Measurements from ENCODE around the gene UFC1.

Gene UFC1

DNA sequence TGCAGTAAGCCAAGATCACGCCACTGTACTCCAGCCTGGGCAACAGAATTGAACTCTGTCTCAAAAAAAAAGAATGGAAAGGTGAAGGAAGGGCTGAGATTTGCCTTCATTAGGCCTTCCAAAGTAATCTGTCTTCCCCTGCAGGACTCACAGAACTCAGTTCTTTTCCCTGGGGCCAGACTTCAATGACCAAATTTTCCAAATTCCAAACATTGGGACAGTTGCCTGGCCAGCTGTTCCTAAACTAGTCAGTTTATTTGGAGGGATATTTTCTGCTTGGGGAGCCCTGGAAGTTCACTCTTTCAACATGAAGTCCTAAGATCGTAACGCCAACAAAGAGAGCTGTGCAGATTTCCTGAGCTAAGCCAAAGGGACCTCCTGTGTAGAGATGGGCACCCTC lies 15.9 kb upstream of the UFC1 start:
- DNase-seq, result no peak

DNA sequence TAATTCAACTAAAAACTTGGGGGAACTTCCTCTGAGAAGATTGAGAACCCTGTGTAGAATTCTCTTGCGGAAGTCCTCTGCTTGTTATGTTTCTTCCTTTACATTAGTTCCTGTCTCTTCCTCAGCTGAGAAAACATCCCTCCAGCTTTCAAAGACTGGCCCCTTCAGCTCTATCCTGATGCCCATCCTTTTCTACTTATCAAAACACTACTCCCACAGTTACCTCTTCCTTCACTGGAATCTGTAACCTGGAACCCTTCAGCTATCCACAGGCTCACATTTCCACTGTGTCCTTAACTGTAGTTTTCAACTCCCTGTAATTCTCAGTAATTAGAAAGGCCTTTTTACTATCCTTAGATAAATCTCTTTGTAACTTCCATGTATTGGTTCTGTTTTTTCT lies 15.3 kb upstream of the UFC1 start:
- DNase-seq, result no peak

DNA sequence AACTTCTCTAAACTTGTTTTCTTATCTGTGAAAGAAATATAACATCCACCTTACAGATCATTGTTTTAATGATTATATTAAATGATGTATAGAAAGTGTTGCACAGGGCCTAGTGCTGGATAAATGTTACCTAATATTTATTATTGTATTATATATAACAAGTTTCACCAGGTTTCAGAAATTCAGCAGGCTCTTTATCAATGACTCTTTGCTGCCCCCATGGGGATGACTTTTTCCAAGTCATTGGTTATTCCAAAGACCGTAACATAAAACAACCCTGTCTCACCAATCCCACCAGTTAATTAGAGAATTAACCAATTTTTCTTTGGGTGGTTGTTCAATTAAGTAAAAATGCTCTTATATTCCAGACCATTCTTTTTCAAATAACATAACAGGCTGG lies 14.0 kb upstream of the UFC1 start:
- peak; percentile 76 for DNase-seq

DNA sequence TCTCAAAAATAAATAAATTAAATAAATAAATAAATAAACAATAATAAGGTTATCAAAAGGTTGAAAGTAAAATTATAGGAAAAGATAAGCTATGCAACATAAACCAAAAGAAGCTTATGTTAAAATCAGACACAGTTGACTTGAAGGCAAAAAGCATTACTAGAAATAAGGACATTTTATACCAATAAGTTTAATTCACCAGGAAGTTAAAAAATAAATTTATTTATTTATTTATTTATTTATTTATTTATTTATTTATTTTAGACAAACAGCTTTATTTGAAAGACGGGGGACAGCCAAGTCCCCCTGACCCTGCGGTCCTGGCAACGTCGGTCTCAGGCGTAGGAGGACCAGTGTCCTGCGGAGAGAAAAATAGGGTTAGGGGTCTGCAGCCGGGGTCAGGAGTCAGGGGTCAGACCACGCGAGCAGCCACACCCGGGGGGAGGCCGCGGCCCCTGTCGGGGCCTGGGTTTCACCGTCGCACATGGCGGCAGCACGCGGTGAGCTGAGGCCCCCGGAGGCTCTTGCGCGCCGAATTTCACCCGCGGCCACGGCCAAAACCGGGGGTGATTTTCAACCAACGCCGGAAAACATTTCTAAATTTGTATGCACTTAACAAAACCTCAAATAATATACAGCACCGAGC lies 12.9 kb upstream of the UFC1 start:
- DNase-seq, result no peak

DNA sequence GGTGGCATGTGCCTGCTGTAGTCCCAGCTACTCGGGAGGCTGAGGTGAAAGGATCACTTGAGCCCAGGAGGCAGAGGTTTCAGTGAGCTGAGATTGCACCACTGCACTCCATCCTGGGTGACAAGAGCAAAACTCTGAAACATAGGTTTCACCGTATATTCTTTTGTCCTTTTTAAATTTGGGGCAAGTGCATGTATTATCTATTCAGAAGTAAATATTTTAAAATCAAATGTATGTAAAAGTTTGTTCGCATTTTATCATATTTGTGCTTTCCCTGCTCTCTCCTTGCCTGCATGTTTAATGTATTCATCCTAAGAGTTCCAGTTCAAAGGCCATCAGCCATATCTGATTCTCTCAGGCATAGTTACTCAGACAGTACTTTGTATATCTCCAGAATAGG lies 7.9 kb upstream of the UFC1 start:
- no peak for DNase-seq

DNA sequence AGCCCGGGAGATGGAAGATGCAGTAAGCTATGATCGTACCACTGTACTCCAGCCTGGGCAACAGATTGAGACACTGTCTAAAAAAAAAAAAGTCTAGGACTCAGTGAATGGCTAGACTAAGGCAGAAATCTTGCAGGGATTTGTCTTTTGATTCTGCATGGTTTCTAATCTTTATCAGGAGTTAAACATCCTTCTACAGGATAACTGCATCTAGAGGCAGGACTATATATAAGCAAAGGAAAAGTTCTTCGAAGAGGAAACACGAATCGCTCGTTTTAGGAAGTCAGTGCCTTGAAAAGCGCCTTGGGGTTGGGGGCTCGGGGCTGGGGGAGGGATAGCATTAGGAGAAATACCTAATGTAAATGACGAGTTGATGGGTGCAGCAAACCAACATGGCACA lies 602 bp upstream of the UFC1 start:
- no peak for DNase-seq

DNA sequence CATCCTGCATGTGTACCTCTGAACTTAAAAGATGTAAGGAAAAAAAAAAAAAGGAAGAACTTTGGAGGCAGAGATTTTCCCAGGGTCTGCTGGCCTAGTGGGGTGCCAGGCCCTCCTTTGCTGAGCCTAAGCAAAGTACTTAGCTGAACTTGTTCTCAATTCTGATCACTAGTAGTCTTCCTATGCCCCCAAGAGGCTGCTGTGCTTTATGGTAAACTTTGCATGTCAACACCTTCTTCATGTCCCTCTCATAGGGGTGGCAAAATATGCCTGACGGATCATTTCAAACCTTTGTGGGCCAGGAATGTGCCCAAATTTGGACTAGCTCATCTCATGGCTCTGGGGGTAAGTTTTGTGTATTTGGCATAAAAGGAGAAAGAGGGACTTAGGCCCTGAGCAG lies 4.1 kb downstream of the UFC1 start:
- DNase-seq, result no peak

DNA sequence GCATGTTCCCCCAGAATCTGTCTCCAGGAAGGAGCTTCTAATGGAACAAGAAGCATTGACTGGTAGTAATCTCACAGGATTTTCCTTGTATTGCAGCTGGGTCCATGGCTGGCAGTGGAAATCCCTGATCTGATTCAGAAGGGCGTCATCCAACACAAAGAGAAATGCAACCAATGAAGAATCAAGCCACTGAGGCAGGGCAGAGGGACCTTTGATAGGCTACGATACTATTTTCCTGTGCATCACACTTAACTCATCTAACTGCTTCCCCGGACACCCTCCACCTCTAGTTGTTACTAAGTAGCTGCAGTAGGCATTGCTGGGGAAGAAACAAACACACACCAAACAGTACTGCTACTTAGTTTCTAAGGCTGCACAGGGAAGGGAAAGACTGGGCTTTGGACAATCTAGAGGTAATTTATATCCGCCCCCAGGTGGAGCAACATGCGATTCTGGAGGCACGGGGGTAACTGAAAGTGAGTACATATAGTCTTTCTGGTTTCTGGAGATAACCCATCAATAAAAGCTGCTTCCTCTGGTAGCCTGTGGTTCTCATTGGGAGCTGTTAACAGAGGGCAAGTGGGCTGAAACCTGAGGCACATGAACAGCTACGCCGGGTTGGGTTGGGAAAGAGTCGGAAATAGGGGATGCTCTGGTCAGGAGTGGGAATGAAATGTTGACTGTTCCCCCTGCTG lies 4.7 kb downstream of the UFC1 start:
- peak; percentile 73 for DNase-seq

DNA sequence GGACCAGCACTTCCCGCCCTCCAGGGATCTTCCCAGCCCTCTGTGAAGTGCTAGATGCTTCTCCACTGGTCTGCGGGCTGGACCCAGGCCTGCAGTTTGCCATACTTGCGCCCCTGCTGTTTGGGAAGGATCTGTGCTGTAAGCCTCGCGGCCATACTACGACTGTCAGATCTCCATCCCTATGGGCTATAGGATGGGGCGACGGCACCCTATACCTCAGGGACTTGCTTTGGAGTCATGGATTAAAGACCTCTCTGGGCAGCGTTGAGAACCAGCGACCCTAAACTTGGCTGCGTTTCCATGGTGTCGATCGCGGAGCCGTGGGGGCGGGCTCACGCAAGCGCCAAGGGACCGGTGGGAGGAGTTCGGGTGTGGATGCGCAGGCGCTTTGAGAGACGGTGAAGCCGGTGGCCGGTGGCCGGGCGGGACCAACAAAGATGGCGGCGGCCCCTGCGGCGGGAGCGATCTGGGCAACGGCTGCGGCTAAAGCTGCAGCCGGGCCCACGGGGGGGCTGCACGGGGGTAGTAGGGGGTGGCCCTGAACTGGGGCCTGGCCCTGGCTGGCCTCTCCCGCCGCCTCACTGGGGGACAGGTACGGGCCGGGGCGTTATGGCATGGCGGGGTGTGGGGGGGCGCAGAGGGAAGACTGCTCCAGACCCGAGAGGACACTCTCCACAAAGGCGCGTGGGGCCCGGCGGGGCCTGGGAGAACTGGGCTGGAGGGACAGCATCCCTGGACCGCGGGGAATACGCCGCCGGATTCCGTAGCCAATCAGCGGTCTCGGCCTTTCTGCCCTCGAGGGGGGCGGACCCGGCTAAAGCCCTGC lies 5.5 kb downstream of the UFC1 start, which contains the start of gene USP21:
TSS of gene USP21 (plus strand) at position 414 of the 826 bp plus-strand sequence. CDS start 1,141 bp downstream, outside the sequence.
- DNase-seq, result peak; percentile 93

DNA sequence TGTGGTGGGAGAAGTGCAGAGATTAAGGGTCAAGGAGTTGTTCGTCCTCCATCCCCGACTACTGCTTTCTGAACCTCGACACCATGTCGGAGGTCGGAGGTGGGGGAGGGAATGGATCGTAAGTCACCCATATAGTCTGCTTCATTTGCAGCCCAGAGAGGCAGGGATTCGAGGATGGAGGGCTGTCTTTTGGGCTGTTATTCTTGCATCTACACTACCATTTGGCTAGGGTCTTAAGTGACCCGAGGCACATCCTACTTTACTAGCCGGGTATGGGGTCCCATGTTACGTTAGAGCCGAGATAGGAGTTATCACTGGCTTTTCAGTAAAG lies 6.1 kb downstream of the UFC1 start:
- no peak for DNase-seq

DNA sequence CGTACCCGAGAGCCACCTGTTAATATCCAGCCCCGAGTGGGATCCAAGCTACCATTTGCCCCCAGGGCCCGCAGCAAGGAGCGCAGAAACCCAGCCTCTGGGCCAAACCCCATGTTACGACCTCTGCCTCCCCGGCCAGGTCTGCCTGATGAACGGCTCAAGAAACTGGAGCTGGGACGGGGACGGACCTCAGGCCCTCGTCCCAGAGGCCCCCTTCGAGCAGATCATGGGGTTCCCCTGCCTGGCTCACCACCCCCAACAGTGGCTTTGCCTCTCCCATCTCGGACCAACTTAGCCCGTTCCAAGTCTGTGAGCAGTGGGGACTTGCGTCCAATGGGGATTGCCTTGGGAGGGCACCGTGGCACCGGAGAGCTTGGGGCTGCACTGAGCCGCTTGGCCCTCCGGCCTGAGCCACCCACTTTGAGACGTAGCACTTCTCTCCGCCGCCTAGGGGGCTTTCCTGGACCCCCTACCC lies 6.9 kb downstream of the UFC1 start:
- DNase-seq, result no peak

DNA sequence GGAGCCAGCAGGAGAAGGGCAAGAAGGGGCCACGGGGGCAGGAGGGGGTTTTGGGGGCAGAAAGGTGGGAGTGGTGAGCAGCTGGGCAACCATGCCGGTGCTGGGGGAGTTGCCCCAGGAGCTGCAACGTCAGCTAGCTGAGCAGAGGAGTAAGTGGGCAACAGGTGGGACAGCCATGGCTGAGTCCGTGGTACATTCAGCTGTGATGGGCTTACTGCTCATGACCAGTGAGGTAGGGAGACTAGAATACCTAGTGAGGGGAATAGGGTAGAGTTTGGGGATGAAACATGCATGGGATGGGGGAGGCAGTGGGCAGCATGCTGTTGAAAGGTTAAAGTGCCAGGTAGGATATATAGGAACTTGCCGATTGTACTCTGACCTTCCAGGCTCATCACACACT lies 7.9 kb downstream of the UFC1 start:
- no peak for DNase-seq

DNA sequence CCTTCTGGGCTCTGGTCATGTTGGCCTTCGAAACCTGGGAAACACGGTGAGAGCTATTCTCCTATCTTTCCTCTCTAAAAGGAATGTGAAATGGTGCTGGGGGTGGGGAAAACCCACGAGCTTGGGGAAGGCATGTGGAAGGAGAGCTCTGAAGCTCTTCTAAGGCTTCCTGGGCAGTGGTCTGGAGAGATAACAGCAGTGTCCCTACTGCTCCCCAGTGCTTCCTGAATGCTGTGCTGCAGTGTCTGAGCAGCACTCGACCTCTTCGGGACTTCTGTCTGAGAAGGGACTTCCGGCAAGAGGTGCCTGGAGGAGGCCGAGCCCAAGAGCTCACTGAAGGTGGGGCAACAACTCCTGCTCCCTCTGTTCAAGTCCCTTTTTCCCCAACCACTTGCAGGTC lies 8.3 kb downstream of the UFC1 start:
- DNase-seq, result no peak

DNA sequence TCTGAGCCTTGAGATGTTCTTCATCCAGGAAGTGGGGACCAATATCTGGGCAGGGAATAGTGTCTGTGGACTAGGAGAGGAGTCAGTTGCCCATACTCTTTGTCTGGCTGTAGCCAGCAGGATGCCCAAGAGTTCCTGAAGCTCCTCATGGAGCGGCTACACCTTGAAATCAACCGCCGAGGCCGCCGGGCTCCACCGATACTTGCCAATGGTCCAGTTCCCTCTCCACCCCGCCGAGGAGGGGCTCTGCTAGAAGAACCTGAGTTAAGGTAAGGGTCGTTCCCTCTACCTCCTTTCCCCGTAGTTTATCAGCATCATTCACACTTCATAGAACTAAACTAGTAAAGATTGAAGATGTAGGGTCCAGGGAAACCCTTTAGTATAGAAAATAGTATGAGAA lies 9.0 kb downstream of the UFC1 start:
- no peak for DNase-seq

DNA sequence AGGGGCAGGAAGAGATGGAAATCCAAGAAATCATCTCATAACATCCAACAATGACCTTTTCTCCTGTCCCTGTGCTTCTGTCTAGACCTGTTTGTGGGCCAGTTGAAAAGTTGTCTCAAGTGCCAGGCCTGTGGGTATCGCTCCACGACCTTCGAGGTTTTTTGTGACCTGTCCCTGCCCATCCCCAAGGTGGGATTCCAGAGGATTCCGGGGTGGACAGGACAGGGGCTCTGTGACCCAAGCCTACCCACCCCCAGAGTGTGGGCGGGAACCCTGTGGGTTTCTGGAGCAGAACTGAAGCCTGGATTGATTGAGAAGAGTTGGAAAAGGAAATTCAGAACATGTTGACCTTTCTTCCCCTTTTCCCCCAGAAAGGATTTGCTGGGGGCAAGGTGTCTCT lies 10.0 kb downstream of the UFC1 start:
- no peak for DNase-seq

DNA sequence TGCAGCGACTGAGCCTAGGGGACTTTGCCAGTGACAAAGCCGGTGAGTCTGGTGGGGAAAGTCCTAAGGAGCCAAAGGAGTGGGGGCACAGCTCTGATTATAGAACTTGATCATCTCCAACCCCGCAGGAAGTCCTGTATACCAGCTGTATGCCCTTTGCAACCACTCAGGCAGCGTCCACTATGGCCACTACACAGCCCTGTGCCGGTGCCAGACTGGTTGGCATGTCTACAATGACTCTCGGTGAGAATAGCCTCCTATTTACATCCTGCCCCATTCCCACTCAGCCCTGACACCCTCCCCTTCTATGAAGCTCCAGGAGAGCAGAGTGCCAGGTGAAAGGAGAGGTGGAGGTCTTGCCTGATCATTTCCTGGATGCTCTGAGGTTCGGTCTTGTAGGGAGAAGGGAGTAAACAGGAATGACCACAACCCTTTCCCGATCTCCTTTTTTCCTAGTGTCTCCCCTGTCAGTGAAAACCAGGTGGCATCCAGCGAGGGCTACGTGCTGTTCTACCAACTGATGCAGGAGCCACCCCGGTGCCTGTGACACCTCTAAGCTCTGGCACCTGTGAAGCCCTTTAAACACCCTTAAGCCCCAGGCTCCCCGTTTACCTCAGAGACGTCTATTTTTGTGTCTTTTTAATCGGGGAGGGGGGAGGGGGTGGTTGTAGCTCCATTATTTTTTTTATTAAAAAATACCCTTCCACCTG lies 11.3 kb downstream of the UFC1 start:
- DNase-seq, result no peak

DNA sequence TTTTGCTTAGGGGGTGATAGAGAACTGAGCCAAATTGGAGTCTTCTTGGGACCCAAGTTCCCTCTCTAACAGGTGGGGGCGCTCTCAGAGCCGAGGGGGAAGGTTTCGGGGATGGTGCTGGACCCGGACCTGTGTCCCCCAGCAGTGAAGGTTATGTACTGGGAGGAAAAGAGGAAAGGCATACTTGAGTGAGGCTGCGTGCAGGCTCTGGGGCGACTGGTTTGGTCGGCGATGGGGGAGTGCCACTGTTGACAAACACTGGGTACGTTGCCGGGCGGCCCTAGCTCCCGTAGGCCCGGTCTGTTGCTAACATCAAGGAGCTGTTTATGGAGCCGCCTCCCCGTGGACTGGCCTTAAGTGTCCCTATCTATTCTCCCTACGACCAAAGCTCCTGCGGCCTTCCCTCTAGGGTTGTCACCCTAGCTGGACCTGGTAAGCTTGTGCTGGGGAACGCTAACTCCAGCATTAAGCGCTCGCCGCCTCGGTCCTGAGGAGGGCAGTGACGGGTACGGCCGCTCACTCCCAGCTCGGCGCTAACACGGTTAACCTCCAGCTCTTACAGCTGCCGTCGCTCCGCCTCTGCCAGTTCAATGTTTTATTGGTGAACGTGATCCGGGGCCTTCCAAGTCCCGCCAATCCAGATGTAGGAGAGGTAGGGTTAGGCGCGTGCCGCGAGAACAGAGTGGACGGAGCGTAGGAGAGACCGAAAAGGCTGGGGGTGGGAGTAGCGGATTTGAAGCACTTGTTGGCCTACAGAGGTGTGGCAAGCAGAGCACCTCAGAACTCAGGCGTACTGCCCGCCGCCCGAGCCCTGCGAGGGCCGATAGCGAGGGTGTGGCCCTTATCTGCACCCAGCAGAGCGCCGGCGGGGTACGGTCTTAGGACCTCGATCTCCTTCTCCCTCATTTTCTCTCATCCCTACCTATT lies 12.2 kb downstream of the UFC1 start, which contains the start of gene PPOX:
TSS of gene PPOX (plus strand) at position 685 of the 927 bp plus-strand sequence. CDS start 422 bp downstream, outside the sequence.
- DNase-seq, result peak; percentile 100

DNA sequence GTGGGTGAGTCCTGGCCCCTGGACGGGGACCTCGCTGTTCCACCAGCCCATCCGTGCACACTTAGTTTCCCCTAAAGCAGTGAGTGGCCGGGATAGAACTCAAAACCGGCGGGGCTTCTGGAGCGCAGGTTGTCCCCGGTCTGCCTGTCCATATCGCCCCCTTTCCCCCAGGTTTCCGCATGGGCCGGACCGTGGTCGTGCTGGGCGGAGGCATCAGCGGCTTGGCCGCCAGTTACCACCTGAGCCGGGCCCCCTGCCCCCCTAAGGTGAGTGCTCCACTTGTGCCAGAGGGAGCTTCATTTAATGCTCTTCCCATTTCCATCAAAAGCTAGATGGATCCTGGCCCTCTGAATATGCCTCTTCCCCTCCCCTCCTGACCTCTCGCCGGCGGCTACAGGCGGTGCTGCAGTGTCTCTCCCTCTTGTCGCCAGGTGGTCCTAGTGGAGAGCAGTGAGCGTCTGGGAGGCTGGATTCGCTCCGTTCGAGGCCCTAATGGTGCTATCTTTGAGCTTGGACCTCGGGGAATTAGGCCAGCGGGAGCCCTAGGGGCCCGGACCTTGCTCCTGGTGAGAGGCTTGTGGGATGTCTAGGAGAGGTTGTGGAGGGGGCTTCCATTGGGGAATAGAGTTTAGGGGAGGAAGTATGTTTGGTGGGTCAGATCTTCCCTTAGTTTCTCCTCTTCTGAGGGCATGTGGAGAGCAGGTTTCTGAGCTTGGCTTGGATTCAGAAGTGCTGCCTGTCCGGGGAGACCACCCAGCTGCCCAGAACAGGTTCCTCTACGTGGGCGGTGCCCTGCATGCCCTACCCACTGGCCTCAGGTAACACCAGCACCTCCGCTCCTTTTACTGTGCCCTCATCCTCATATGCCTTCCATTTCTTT lies 13.1 kb downstream of the UFC1 start:
- peak; percentile 68 for DNase-seq

DNA sequence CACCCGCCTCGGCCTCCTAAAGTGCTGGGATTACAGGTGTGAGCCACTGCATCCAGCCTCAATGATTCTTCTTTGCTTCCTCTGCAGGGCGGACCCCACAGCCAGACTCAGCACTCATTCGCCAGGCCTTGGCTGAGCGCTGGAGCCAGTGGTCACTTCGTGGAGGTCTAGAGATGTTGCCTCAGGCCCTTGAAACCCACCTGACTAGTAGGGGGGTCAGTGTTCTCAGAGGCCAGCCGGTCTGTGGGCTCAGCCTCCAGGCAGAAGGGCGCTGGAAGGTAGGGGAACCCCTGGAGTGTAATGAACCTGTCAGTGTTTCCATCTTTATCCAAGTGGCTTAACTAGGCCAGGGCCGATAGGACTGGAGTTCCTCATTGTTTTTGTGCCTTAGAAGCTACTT lies 15.1 kb downstream of the UFC1 start:
- DNase-seq, result no peak

DNA sequence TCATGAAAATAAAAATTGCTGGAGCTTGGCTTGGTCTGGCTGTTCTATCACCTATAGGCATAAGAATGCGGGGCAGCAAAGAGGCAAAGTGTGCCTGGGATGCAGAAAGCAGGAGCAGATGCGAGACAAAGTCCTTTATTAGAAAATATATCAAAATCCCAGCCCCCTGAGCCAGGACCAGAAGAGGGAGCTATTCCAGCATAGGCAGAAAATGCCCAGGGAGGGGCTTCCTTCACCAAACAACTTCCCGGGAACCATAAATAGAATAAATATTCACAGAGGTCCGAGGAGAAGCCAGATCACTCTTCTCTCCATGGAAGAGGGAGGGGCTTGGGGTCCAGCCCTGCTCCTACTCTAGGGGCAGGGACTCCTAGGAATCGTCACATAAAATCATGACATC lies 17.4 kb downstream of the UFC1 start:
- DNase-seq, result no peak

DNA sequence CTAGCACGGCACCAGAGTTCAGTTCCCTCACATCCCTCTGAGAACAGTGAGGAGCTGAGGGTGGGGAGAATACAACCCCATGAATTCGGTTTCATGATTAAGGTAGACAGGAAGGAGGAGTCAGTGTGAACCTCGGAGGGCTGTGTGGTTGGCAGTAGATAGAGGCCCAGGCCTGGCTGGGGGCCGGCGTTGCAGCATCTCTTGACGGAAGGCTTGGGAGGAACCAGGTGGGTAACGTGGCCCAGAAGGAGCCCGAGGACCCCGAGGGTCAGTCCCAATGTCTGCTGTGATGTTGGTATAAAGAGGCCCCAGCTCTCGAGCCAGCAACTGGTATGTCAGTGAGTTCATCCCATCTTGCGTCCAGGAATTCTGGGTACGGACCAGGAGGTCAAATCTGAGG lies 17.9 kb downstream of the UFC1 start:
- no peak for DNase-seq

Data from hematopoietic multipotent progenitor cell treated with erythropoietin and hydrocortisone succinate and interleukin-3 and kit ligand, for 8 days (in vitro differentiated cells).